GM23338 (cell line): Measurements from ENCODE around the gene MPRIP. TPM values are rescaled to one million over a fixed set of nuclear protein-coding genes. Genes with fewer than 3 reads are reported as not detected.

ENCODE experiments used
- ATAC-seq: fragments of 200-7000 bp; cut with Tn5 transposase; 3 replicates; pipeline ENCODE4 v1.9.1; 2020
- DNase-seq: peaks from one replicate; pipeline ENCODE4 v3.0.0-alpha.2; 2015; ENCODE audit warnings: low spot score
- H2AFZ ChIP-seq: fragments of 200-600 bp; sonication (generic); 2 replicates; pipeline ENCODE4 v1.8.0; 2016; ENCODE audit warnings: antibody characterized with exemption, mild to moderate bottlenecking, moderate library complexity
- H3F3A ChIP-seq: fragments of 200-600 bp; sonication (generic); replicated peaks from 2 replicates; pipeline ENCODE4 v1.8.0; 2017; ENCODE audit warnings: antibody characterized with exemption, mixed run types, low read depth
- H3K27ac ChIP-seq: fragments of 200-600 bp; sonication (generic); 2 replicates; pipeline ENCODE4 v1.6.1; 2016; ENCODE audit warnings: low read depth
- H3K27me3 ChIP-seq: fragments of 200-600 bp; sonication (generic); 2 replicates; pipeline ENCODE4 v1.8.0; 2016; ENCODE audit warnings: mild to moderate bottlenecking, mixed run types, moderate library complexity; ENCODE audit not compliant: insufficient read depth
- H3K36me3 ChIP-seq: fragments of 200-600 bp; sonication (generic); 2 replicates; pipeline ENCODE4 v1.8.0; 2016; ENCODE audit warnings: mild to moderate bottlenecking; ENCODE audit not compliant: insufficient read depth
- H3K4me1 ChIP-seq: fragments of 200-600 bp; sonication (generic); 2 replicates; pipeline ENCODE4 v1.8.0; 2016; ENCODE audit warnings: mild to moderate bottlenecking, moderate library complexity; ENCODE audit not compliant: insufficient read depth
- H3K4me2 ChIP-seq: fragments of 200-600 bp; sonication (generic); 2 replicates; pipeline ENCODE4 v1.7.1; 2017; ENCODE audit warnings: mixed run types
- H3K4me3 ChIP-seq: fragments of 200-600 bp; sonication (generic); 2 replicates; pipeline ENCODE4 v1.6.1; 2016; ENCODE audit warnings: mixed run types
- H3K79me2 ChIP-seq: fragments of 200-600 bp; sonication (generic); replicated peaks from 2 replicates; pipeline ENCODE4 v1.8.0; 2017; ENCODE audit warnings: mild to moderate bottlenecking; ENCODE audit not compliant: insufficient read depth
- H3K9me2 ChIP-seq: fragments of 200-600 bp; sonication (generic); 2 replicates; pipeline ENCODE4 v1.8.0; 2017; ENCODE audit not compliant: insufficient read depth
- H4K20me1 ChIP-seq: fragments of 200-600 bp; sonication (generic); replicated peaks from 2 replicates; pipeline ENCODE4 v1.8.0; 2017; ENCODE audit warnings: mild to moderate bottlenecking; ENCODE audit not compliant: insufficient read depth
- H3K27ac Mint-ChIP-seq: 2 replicates; pipeline ENCODE4 v1.8.0; 2020; ENCODE audit warnings: inconsistent platforms, mild to moderate bottlenecking, moderate library complexity, mixed read lengths
- H3K27me3 Mint-ChIP-seq: 3 replicates; pipeline ENCODE4 v1.8.0; 2022; ENCODE audit warnings: low read depth, mild to moderate bottlenecking, moderate library complexity, mixed read lengths, inconsistent platforms; ENCODE audit not compliant: insufficient read depth, poor library complexity
- H3K36me3 Mint-ChIP-seq: 3 replicates; pipeline ENCODE4 v1.8.0; 2021; ENCODE audit warnings: low read depth, mild to moderate bottlenecking, inconsistent platforms, moderate library complexity, mixed read lengths
- H3K4me1 Mint-ChIP-seq: 3 replicates; pipeline ENCODE4 v1.8.0; 2020; ENCODE audit warnings: mild to moderate bottlenecking, inconsistent platforms, mixed read lengths
- H3K4me3 Mint-ChIP-seq: 3 replicates; pipeline ENCODE4 v1.8.0; 2021; ENCODE audit warnings: moderate library complexity, mild to moderate bottlenecking, inconsistent platforms, mixed read lengths
- H3K9me3 Mint-ChIP-seq: 3 replicates; pipeline ENCODE4 v1.8.0; 2020; ENCODE audit warnings: moderate library complexity, mild to moderate bottlenecking, inconsistent platforms, mixed read lengths
- CREB1 ChIP-seq: fragments of 250-450 bp; sonication (Bioruptor Pico); IDR thresholded peaks from 2 replicates; pipeline ENCODE4 v1.5.0; 2020; ENCODE audit warnings: low read depth, mild to moderate bottlenecking, moderate library complexity
- EZH2phosphoT487 ChIP-seq: fragments of 200-600 bp; sonication (generic); IDR thresholded peaks from one replicate; pipeline ENCODE4 v1.8.1; 2018; ENCODE audit warnings: antibody characterized with exemption; ENCODE audit not compliant: unreplicated experiment
- JUNB ChIP-seq: IDR thresholded peaks from one replicate; pipeline ENCODE4 v1.6.1; 2016; ENCODE audit warnings: antibody characterized with exemption; ENCODE audit not compliant: unreplicated experiment
- NANOG ChIP-seq: IDR thresholded peaks from 2 replicates; pipeline ENCODE4 v1.6.1; 2016; ENCODE audit warnings: antibody characterized with exemption, borderline replicate concordance
- ZNF114 ChIP-seq: fragments of 250-450 bp; sonication (Bioruptor Pico); IDR thresholded peaks from 2 replicates; pipeline ENCODE4 v1.5.0; 2020; ENCODE audit warnings: mild to moderate bottlenecking, moderate library complexity
- ZNF331 ChIP-seq: fragments of 250-450 bp; sonication (Bioruptor Pico); IDR thresholded peaks from 2 replicates; pipeline ENCODE4 v1.5.0; 2020; ENCODE audit warnings: low read depth, mild to moderate bottlenecking, moderate library complexity
- polyA plus RNA-seq: library from polyadenylated mRNA; unstranded; fragments of >200 nt; fragmentation: Nextera tagmentation; extraction: Ambion mirVana; gene quantifications from 2 replicates; pipeline ENCODE4 v1.2.1, GENCODE V29; 2016
- total RNA-seq: library from RNA; depleted of rRNA; stranded (reverse); fragments of >200 nt; shearing (Covaris generic); gene quantifications from 2 replicates; pipeline ENCODE4 v1.2.3, GENCODE V29; 2014
- TF ChIP-seq, protein P1 (sequence below), 2 experiments: fragments of 200-600 bp in 1 of 2; sonication (generic) in 1 of 2; conservative IDR thresholded peaks; 2 replicates each; pipeline versions ENCODE4 v1.5.1 to v1.6.1; 2016 to 2017; ENCODE audit warnings: antibody characterized with exemption in 2 of 2, low read depth in 2 of 2, mild to moderate bottlenecking in 2 of 2, moderate library complexity in 1 of 2
- TF ChIP-seq, protein P2 (sequence below): fragments of 250-450 bp; sonication (Bioruptor Pico); IDR thresholded peaks from 2 replicates; pipeline ENCODE4 v1.5.0; 2020; ENCODE audit warnings: mild to moderate bottlenecking, moderate library complexity
- TF ChIP-seq, protein P3 (sequence below): IDR thresholded peaks from 2 replicates; pipeline ENCODE4 v1.6.1; 2016; ENCODE audit warnings: antibody characterized with exemption

Gene MPRIP
- total and polyA plus RNA-seq, 2 experiments from 2014 or later: 39.3 to 113 TPM

DNA sequence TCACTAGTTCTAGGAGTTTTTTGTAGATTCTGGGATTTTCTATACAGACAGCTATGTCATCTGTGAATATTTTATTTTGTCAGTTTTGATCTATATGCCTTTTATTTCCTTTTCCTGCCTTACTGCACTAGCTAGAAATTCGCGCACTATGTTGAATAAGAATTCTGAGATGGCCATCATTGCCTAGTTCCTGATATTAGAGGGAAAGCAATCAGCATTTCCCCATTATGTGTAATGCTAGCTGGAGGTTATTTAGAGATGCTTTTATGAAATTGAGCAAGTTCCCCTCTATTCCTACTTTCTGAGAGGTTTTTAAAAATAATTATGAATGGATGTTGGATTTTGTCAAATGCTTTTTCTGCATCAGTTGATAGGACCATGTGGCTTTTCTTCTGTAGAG lies 23.8 kb downstream of the MPRIP start:
- Histone ChIP-seq H3K79me2 (peaks cover 98% of the 10 kb centered on the region), H3K36me3 (no peaks in the 10 kb centered on the region), H3K4me2 (no peak overlapping the region), H3K9me2 (0 out of 2 replicates have a peak, but pooled peaks cover 4% of the 10 kb centered on the region), H4K20me1 (peaks cover 10% of the 10 kb centered on the region; the same call in 1 of the 2 replicates), H3K4me3 (no peak overlapping the region), H2AFZ (no peak overlapping the region), H3F3A (no peaks in the 10 kb centered on the region), H3K27ac (no peak overlapping the region), H3K4me1 (0 out of 2 replicates have a peak, but pooled peaks cover 7% of the 10 kb centered on the region), H3K27me3 (no peaks in the 10 kb centered on the region)
- Mint-ChIP-seq H3K27me3 (no peaks in the 10 kb centered on the region), H3K4me1 (peaks cover 4% of the 10 kb centered on the region), H3K4me3 (no peak overlapping the region), H3K9me3 (no peaks in the 10 kb centered on the region), H3K36me3 (peaks cover 4% of the 10 kb centered on the region; the same call in 2 of the 3 replicates), H3K27ac (no peak overlapping the region)
- ATAC-seq (no peak), DNase-seq (no peak)
- TF ChIP-seq, protein P1, sequence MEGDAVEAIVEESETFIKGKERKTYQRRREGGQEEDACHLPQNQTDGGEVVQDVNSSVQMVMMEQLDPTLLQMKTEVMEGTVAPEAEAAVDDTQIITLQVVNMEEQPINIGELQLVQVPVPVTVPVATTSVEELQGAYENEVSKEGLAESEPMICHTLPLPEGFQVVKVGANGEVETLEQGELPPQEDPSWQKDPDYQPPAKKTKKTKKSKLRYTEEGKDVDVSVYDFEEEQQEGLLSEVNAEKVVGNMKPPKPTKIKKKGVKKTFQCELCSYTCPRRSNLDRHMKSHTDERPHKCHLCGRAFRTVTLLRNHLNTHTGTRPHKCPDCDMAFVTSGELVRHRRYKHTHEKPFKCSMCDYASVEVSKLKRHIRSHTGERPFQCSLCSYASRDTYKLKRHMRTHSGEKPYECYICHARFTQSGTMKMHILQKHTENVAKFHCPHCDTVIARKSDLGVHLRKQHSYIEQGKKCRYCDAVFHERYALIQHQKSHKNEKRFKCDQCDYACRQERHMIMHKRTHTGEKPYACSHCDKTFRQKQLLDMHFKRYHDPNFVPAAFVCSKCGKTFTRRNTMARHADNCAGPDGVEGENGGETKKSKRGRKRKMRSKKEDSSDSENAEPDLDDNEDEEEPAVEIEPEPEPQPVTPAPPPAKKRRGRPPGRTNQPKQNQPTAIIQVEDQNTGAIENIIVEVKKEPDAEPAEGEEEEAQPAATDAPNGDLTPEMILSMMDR (conservative IDR thresholded peaks at IDR 0.05; ENCODE audit: low read depth in 2 of 2): no peak
- TF ChIP-seq CREB1 (CRISPR knock-in tag): no peak
- TF ChIP-seq ZNF331 (CRISPR knock-in tag): no peak
- TF ChIP-seq JUNB: no peak
- no peak for TF ChIP-seq EZH2phosphoT487
- TF ChIP-seq ZNF114 (CRISPR knock-in tag): no peak
- TF ChIP-seq, protein P2, sequence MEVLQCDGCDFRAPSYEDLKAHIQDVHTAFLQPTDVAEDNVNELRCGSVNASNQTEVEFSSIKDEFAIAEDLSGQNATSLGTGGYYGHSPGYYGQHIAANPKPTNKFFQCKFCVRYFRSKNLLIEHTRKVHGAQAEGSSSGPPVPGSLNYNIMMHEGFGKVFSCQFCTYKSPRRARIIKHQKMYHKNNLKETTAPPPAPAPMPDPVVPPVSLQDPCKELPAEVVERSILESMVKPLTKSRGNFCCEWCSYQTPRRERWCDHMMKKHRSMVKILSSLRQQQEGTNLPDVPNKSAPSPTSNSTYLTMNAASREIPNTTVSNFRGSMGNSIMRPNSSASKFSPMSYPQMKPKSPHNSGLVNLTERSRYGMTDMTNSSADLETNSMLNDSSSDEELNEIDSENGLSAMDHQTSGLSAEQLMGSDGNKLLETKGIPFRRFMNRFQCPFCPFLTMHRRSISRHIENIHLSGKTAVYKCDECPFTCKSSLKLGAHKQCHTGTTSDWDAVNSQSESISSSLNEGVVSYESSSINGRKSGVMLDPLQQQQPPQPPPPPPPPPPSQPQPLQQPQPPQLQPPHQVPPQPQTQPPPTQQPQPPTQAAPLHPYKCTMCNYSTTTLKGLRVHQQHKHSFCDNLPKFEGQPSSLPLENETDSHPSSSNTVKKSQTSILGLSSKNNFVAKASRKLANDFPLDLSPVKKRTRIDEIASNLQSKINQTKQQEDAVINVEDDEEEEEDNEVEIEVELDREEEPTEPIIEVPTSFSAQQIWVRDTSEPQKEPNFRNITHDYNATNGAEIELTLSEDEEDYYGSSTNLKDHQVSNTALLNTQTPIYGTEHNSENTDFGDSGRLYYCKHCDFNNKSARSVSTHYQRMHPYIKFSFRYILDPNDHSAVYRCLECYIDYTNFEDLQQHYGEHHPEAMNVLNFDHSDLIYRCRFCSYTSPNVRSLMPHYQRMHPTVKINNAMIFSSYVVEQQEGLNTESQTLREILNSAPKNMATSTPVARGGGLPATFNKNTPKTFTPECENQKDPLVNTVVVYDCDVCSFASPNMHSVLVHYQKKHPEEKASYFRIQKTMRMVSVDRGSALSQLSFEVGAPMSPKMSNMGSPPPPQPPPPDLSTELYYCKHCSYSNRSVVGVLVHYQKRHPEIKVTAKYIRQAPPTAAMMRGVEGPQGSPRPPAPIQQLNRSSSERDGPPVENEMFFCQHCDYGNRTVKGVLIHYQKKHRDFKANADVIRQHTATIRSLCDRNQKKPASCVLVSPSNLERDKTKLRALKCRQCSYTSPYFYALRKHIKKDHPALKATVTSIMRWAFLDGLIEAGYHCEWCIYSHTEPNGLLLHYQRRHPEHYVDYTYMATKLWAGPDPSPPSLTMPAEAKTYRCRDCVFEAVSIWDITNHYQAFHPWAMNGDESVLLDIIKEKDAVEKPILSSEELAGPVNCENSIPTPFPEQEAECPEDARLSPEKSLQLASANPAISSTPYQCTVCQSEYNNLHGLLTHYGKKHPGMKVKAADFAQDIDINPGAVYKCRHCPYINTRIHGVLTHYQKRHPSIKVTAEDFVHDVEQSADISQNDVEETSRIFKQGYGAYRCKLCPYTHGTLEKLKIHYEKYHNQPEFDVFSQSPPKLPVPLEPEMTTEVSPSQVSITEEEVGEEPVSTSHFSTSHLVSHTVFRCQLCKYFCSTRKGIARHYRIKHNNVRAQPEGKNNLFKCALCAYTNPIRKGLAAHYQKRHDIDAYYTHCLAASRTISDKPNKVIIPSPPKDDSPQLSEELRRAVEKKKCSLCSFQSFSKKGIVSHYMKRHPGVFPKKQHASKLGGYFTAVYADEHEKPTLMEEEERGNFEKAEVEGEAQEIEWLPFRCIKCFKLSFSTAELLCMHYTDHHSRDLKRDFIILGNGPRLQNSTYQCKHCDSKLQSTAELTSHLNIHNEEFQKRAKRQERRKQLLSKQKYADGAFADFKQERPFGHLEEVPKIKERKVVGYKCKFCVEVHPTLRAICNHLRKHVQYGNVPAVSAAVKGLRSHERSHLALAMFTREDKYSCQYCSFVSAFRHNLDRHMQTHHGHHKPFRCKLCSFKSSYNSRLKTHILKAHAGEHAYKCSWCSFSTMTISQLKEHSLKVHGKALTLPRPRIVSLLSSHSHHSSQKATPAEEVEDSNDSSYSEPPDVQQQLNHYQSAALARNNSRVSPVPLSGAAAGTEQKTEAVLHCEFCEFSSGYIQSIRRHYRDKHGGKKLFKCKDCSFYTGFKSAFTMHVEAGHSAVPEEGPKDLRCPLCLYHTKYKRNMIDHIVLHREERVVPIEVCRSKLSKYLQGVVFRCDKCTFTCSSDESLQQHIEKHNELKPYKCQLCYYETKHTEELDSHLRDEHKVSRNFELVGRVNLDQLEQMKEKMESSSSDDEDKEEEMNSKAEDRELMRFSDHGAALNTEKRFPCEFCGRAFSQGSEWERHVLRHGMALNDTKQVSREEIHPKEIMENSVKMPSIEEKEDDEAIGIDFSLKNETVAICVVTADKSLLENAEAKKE: no peak
- no peak for TF ChIP-seq NANOG
- TF ChIP-seq, protein P3, sequence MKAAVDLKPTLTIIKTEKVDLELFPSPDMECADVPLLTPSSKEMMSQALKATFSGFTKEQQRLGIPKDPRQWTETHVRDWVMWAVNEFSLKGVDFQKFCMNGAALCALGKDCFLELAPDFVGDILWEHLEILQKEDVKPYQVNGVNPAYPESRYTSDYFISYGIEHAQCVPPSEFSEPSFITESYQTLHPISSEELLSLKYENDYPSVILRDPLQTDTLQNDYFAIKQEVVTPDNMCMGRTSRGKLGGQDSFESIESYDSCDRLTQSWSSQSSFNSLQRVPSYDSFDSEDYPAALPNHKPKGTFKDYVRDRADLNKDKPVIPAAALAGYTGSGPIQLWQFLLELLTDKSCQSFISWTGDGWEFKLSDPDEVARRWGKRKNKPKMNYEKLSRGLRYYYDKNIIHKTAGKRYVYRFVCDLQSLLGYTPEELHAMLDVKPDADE: no peak
